ENCODE data around the gene C2CD3. TPM values are rescaled to one million over a fixed set of nuclear protein-coding genes. Genes with fewer than 3 reads are reported as not detected.
A peak's percentile ranks its signal among the peaks of the same experiment; 100 is the strongest.

C2CD3 gene
- total and polyA plus RNA-seq, 4 donors, result 3.1 to 14.5 (median 6.7) TPM

DNA sequence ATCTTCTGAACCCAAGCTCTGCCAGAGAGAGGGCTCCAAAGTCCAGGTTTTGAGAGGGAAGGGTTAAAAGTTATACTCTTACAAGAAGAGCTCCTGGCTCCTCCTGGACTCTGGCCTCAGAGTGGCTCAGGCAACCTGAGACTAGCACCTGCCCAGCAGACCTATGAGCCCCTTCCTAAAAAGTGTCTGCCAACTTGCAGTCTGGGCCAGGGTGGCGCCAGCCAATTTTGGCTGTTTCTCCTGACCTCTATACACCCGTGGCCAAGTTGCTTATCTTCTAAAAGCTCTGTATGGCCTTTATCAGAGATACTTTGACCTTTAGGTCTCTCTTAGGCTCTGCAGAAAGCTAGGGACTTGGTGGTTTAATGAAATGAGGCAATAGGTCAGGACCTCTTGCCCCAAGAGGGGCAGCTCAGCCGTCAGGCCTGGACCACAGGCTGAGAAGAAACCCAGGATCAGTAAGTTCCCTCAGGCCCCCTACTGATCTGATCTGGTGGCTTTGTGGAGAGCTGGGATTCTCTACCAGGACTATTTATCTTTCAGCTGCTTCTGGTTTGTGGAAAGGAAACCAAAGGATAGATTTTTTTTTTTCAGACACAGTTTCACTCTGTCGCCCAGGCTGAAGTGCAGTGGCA is 151.6 kb downstream of the C2CD3 start:
- no peaks in the 10 kb centered on the region for H3K9me3 ChIP-seq (ENCODE audit: control insufficient read depth in 4 of 4, low read length in 3 of 4)
- no peak overlapping the region for H3K4me3 ChIP-seq (ENCODE audit: low read depth in 1 of 3, low read length in 3 of 3)
- 15% methylated on average over 4 of the region's 4 CpGs for WGBS
- H3K4me1 ChIP-seq (ENCODE audit: control insufficient read depth in 4 of 4, insufficient read depth in 4 of 4, low read length in 3 of 4), result peaks cover 15 to 29% (median 22%) of the 10 kb centered on the region in 4 donors
- H3K27ac ChIP-seq (ENCODE audit: low read depth in 1 of 2, low read length in 2 of 2), result peak overlapping the region; percentile 92 to 93
- TF ChIP-seq EGR1 (IDR thresholded peaks at IDR 0.05; ENCODE audit: low read depth in 2 of 2), result no peak
- no peak for TF ChIP-seq HNF4G (IDR thresholded peaks at IDR 0.05)
- peak; percentile 99 for TF ChIP-seq NR2F2 (IDR thresholded peaks at IDR 0.05)
- peak; percentile 65 for TF ChIP-seq SP1 (IDR thresholded peaks at IDR 0.05)
- TF ChIP-seq TAF1 (conservative IDR thresholded peaks at IDR 0.05), result no peak
- TF ChIP-seq RXRA (IDR thresholded peaks at IDR 0.05), result peak; percentile 82 to 87
- peak; percentile 81 to 82 for TF ChIP-seq HNF4A (conservative IDR thresholded peaks at IDR 0.05)
- peak; percentile 10 for TF ChIP-seq FOXA2 (IDR thresholded peaks at IDR 0.05)
- TF ChIP-seq, protein P1, sequence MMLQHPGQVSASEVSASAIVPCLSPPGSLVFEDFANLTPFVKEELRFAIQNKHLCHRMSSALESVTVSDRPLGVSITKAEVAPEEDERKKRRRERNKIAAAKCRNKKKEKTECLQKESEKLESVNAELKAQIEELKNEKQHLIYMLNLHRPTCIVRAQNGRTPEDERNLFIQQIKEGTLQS (IDR thresholded peaks at IDR 0.05), result no peak
- TF ChIP-seq, protein P2, sequence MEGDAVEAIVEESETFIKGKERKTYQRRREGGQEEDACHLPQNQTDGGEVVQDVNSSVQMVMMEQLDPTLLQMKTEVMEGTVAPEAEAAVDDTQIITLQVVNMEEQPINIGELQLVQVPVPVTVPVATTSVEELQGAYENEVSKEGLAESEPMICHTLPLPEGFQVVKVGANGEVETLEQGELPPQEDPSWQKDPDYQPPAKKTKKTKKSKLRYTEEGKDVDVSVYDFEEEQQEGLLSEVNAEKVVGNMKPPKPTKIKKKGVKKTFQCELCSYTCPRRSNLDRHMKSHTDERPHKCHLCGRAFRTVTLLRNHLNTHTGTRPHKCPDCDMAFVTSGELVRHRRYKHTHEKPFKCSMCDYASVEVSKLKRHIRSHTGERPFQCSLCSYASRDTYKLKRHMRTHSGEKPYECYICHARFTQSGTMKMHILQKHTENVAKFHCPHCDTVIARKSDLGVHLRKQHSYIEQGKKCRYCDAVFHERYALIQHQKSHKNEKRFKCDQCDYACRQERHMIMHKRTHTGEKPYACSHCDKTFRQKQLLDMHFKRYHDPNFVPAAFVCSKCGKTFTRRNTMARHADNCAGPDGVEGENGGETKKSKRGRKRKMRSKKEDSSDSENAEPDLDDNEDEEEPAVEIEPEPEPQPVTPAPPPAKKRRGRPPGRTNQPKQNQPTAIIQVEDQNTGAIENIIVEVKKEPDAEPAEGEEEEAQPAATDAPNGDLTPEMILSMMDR (IDR thresholded peaks at IDR 0.05; ENCODE audit: low read depth, low read length, missing input control), result no peak
- peak; percentile 5 to 29 for TF ChIP-seq RAD21 (IDR thresholded peaks at IDR 0.05)
- TF ChIP-seq, protein P3, sequence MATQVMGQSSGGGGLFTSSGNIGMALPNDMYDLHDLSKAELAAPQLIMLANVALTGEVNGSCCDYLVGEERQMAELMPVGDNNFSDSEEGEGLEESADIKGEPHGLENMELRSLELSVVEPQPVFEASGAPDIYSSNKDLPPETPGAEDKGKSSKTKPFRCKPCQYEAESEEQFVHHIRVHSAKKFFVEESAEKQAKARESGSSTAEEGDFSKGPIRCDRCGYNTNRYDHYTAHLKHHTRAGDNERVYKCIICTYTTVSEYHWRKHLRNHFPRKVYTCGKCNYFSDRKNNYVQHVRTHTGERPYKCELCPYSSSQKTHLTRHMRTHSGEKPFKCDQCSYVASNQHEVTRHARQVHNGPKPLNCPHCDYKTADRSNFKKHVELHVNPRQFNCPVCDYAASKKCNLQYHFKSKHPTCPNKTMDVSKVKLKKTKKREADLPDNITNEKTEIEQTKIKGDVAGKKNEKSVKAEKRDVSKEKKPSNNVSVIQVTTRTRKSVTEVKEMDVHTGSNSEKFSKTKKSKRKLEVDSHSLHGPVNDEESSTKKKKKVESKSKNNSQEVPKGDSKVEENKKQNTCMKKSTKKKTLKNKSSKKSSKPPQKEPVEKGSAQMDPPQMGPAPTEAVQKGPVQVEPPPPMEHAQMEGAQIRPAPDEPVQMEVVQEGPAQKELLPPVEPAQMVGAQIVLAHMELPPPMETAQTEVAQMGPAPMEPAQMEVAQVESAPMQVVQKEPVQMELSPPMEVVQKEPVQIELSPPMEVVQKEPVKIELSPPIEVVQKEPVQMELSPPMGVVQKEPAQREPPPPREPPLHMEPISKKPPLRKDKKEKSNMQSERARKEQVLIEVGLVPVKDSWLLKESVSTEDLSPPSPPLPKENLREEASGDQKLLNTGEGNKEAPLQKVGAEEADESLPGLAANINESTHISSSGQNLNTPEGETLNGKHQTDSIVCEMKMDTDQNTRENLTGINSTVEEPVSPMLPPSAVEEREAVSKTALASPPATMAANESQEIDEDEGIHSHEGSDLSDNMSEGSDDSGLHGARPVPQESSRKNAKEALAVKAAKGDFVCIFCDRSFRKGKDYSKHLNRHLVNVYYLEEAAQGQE (IDR thresholded peaks at IDR 0.05), result no peak
- TF ChIP-seq YY1 (IDR thresholded peaks at IDR 0.05), result peak; percentile 39
- TF ChIP-seq, protein P4, sequence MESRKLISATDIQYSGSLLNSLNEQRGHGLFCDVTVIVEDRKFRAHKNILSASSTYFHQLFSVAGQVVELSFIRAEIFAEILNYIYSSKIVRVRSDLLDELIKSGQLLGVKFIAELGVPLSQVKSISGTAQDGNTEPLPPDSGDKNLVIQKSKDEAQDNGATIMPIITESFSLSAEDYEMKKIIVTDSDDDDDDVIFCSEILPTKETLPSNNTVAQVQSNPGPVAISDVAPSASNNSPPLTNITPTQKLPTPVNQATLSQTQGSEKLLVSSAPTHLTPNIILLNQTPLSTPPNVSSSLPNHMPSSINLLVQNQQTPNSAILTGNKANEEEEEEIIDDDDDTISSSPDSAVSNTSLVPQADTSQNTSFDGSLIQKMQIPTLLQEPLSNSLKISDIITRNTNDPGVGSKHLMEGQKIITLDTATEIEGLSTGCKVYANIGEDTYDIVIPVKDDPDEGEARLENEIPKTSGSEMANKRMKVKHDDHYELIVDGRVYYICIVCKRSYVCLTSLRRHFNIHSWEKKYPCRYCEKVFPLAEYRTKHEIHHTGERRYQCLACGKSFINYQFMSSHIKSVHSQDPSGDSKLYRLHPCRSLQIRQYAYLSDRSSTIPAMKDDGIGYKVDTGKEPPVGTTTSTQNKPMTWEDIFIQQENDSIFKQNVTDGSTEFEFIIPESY (IDR thresholded peaks at IDR 0.05), result no peak
- TF ChIP-seq, protein P5, sequence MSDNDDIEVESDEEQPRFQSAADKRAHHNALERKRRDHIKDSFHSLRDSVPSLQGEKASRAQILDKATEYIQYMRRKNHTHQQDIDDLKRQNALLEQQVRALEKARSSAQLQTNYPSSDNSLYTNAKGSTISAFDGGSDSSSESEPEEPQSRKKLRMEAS (IDR thresholded peaks at IDR 0.05), result no peak
- no peak for TF ChIP-seq GABPA (IDR thresholded peaks at IDR 0.05 in 1 of 2, conservative IDR thresholded peaks at IDR 0.05 in 1 of 2)
- TF ChIP-seq FOXA1 (IDR thresholded peaks at IDR 0.05), result no peak
- TF ChIP-seq JUND (IDR thresholded peaks at IDR 0.05), result peak; percentile 47 to 53
- H3K9ac ChIP-seq (ENCODE audit: low read depth in 1 of 2, low read length in 2 of 2), result peak overlapping the region in 1 of 2 donors; percentile 33
- DNase-seq (ENCODE audit: low spot score), result no peak
- H3K27me3 ChIP-seq (ENCODE audit: control insufficient read depth in 4 of 4, insufficient read depth in 4 of 4, low read length in 3 of 4), result no peaks in the 10 kb centered on the region
- H3K36me3 ChIP-seq (ENCODE audit: control insufficient read depth in 4 of 4, insufficient read depth in 3 of 4, low read depth in 1 of 4, low read length in 3 of 4), result no peaks in the 10 kb centered on the region

Data from liver (tissue), 9 donors.